Measurements from ENCODE around the gene TCAF2. TPM values are rescaled to one million over a fixed set of nuclear protein-coding genes. Genes with fewer than 3 reads are reported as not detected.
A peak's percentile ranks its signal among the peaks of the same experiment; 100 is the strongest.
"Not testable (repeated sequence)": the region's sequence is repeated elsewhere in the genome, so short reads cannot be mapped to it uniquely, and the experiment has no call there.

The TCAF2 gene
- 0.09 TPM in 1 of 2 replicates, not detected in the other for total RNA-seq (2021)
- percentile 4 among the genes with signal in this experiment for Bru-seq, nascent RNA
- BruChase-seq, experiment 1, labeled RNA remaining after a 2-hour chase: percentile 7 among the genes with signal in this experiment
- BruChase-seq, experiment 2, labeled RNA remaining after a 6-hour chase: percentile 10 among the genes with signal in this experiment
- long read RNA-seq: 0 reads

GRCh38 chr7:143620646-143621045 is at the start of gene TCAF2:
Gene TCAF2, plus strand, starts transcription at chr7:143620974.
- DNase-seq (ENCODE audit: low spot score); BruUV-seq (replicated peaks); H3K27me3 ChIP-seq (replicated peaks; ENCODE audit: insufficient read depth, low read depth, low read length, poor library complexity); intact Hi-C loops (cut with micrococcal nuclease; ENCODE audit: unreplicated experiment); H3K27ac ChIP-seq (ENCODE audit: low read depth, low read length, poor library complexity, severe bottlenecking); H3K9me3 ChIP-seq (ENCODE audit: low read depth, low read length, poor library complexity, severe bottlenecking); H3K4me1 ChIP-seq (ENCODE audit: insufficient read depth, low read length, poor library complexity, severe bottlenecking); CTCF ChIA-PET; H3K4me3 ChIP-seq (ENCODE audit: low read depth, low read length, poor library complexity, severe bottlenecking); H3K36me3 ChIP-seq (ENCODE audit: insufficient read depth, low read length, poor library complexity, severe bottlenecking); POLR2A ChIA-PET (ENCODE audit: low non-redundant PET): not testable (repeated sequence)

GRCh38 chr7:143571501-143571900 is 49.3 kb upstream of the TCAF2 start, which contains the start of gene CTAGE15:
Gene CTAGE15, plus strand, starts transcription at chr7:143571801. Its CDS starts 17 bp downstream, at chr7:143571818.
- POLR2A ChIA-PET (ENCODE audit: low non-redundant PET); H3K4me1 ChIP-seq (ENCODE audit: insufficient read depth, low read length, poor library complexity, severe bottlenecking); intact Hi-C loops (cut with micrococcal nuclease; ENCODE audit: unreplicated experiment); H3K9me3 ChIP-seq (ENCODE audit: low read depth, low read length, poor library complexity, severe bottlenecking); H3K36me3 ChIP-seq (ENCODE audit: insufficient read depth, low read length, poor library complexity, severe bottlenecking); DNase-seq (ENCODE audit: low spot score); BruUV-seq (replicated peaks); CTCF ChIA-PET; H3K27me3 ChIP-seq (replicated peaks; ENCODE audit: insufficient read depth, low read depth, low read length, poor library complexity); H3K27ac ChIP-seq (ENCODE audit: low read depth, low read length, poor library complexity, severe bottlenecking); H3K4me3 ChIP-seq (ENCODE audit: low read depth, low read length, poor library complexity, severe bottlenecking): not testable (repeated sequence)

- CTCF ChIA-PET; H3K27ac ChIP-seq (ENCODE audit: low read depth, low read length, poor library complexity, severe bottlenecking); H3K27me3 ChIP-seq (replicated peaks; ENCODE audit: insufficient read depth, low read depth, low read length, poor library complexity); H3K36me3 ChIP-seq (ENCODE audit: insufficient read depth, low read length, poor library complexity, severe bottlenecking); DNase-seq (ENCODE audit: low spot score); H3K9me3 ChIP-seq (ENCODE audit: low read depth, low read length, poor library complexity, severe bottlenecking); intact Hi-C loops (cut with micrococcal nuclease; ENCODE audit: unreplicated experiment); H3K4me1 ChIP-seq (ENCODE audit: insufficient read depth, low read length, poor library complexity, severe bottlenecking); BruUV-seq (replicated peaks); POLR2A ChIA-PET (ENCODE audit: low non-redundant PET); H3K4me3 ChIP-seq (ENCODE audit: low read depth, low read length, poor library complexity, severe bottlenecking): not testable (repeated sequence)
These were observed 32.6 kb upstream of the TCAF2 start for GRCh38 chr7:143588183-143588582.

GRCh38 chr7:143589897-143590296 is 30.9 kb upstream of the TCAF2 start:
- intact Hi-C loops (cut with micrococcal nuclease; ENCODE audit: unreplicated experiment); H3K27me3 ChIP-seq (replicated peaks; ENCODE audit: insufficient read depth, low read depth, low read length, poor library complexity); BruUV-seq (replicated peaks); H3K27ac ChIP-seq (ENCODE audit: low read depth, low read length, poor library complexity, severe bottlenecking); CTCF ChIA-PET; H3K9me3 ChIP-seq (ENCODE audit: low read depth, low read length, poor library complexity, severe bottlenecking); POLR2A ChIA-PET (ENCODE audit: low non-redundant PET); DNase-seq (ENCODE audit: low spot score); H3K4me3 ChIP-seq (ENCODE audit: low read depth, low read length, poor library complexity, severe bottlenecking); H3K4me1 ChIP-seq (ENCODE audit: insufficient read depth, low read length, poor library complexity, severe bottlenecking); H3K36me3 ChIP-seq (ENCODE audit: insufficient read depth, low read length, poor library complexity, severe bottlenecking): not testable (repeated sequence)

- H3K36me3 ChIP-seq (ENCODE audit: insufficient read depth, low read length, poor library complexity, severe bottlenecking); BruUV-seq (replicated peaks); H3K9me3 ChIP-seq (ENCODE audit: low read depth, low read length, poor library complexity, severe bottlenecking); H3K27me3 ChIP-seq (replicated peaks; ENCODE audit: insufficient read depth, low read depth, low read length, poor library complexity); H3K4me3 ChIP-seq (ENCODE audit: low read depth, low read length, poor library complexity, severe bottlenecking); H3K4me1 ChIP-seq (ENCODE audit: insufficient read depth, low read length, poor library complexity, severe bottlenecking); DNase-seq (ENCODE audit: low spot score); POLR2A ChIA-PET (ENCODE audit: low non-redundant PET); H3K27ac ChIP-seq (ENCODE audit: low read depth, low read length, poor library complexity, severe bottlenecking); intact Hi-C loops (cut with micrococcal nuclease; ENCODE audit: unreplicated experiment); CTCF ChIA-PET: not testable (repeated sequence)
These were observed 22.7 kb upstream of the TCAF2 start for GRCh38 chr7:143598086-143598485.

- H3K27me3 ChIP-seq (replicated peaks; ENCODE audit: insufficient read depth, low read depth, low read length, poor library complexity); BruUV-seq (replicated peaks); POLR2A ChIA-PET (ENCODE audit: low non-redundant PET); H3K36me3 ChIP-seq (ENCODE audit: insufficient read depth, low read length, poor library complexity, severe bottlenecking); intact Hi-C loops (cut with micrococcal nuclease; ENCODE audit: unreplicated experiment); H3K27ac ChIP-seq (ENCODE audit: low read depth, low read length, poor library complexity, severe bottlenecking); H3K4me1 ChIP-seq (ENCODE audit: insufficient read depth, low read length, poor library complexity, severe bottlenecking); H3K9me3 ChIP-seq (ENCODE audit: low read depth, low read length, poor library complexity, severe bottlenecking); CTCF ChIA-PET; H3K4me3 ChIP-seq (ENCODE audit: low read depth, low read length, poor library complexity, severe bottlenecking); DNase-seq (ENCODE audit: low spot score): not testable (repeated sequence)
These were observed 17.2 kb upstream of the TCAF2 start for GRCh38 chr7:143603549-143603948.

GRCh38 chr7:143606088-143606487 is 14.7 kb upstream of the TCAF2 start:
- POLR2A ChIA-PET (ENCODE audit: low non-redundant PET); CTCF ChIA-PET; H3K27me3 ChIP-seq (replicated peaks; ENCODE audit: insufficient read depth, low read depth, low read length, poor library complexity); H3K36me3 ChIP-seq (ENCODE audit: insufficient read depth, low read length, poor library complexity, severe bottlenecking); H3K27ac ChIP-seq (ENCODE audit: low read depth, low read length, poor library complexity, severe bottlenecking); DNase-seq (ENCODE audit: low spot score); H3K4me1 ChIP-seq (ENCODE audit: insufficient read depth, low read length, poor library complexity, severe bottlenecking); BruUV-seq (replicated peaks); H3K4me3 ChIP-seq (ENCODE audit: low read depth, low read length, poor library complexity, severe bottlenecking); intact Hi-C loops (cut with micrococcal nuclease; ENCODE audit: unreplicated experiment); H3K9me3 ChIP-seq (ENCODE audit: low read depth, low read length, poor library complexity, severe bottlenecking): not testable (repeated sequence)

GRCh38 chr7:143615545-143615944 is 5.2 kb upstream of the TCAF2 start:
- H3K27ac ChIP-seq (ENCODE audit: low read depth, low read length, poor library complexity, severe bottlenecking); BruUV-seq (replicated peaks); H3K4me3 ChIP-seq (ENCODE audit: low read depth, low read length, poor library complexity, severe bottlenecking); H3K36me3 ChIP-seq (ENCODE audit: insufficient read depth, low read length, poor library complexity, severe bottlenecking); H3K4me1 ChIP-seq (ENCODE audit: insufficient read depth, low read length, poor library complexity, severe bottlenecking); H3K27me3 ChIP-seq (replicated peaks; ENCODE audit: insufficient read depth, low read depth, low read length, poor library complexity); intact Hi-C loops (cut with micrococcal nuclease; ENCODE audit: unreplicated experiment); POLR2A ChIA-PET (ENCODE audit: low non-redundant PET); H3K9me3 ChIP-seq (ENCODE audit: low read depth, low read length, poor library complexity, severe bottlenecking); CTCF ChIA-PET: not testable (repeated sequence)
- DNase-seq (ENCODE audit: low spot score): peak; percentile 2
